ENCODE results near the gene GIPC1.
"Not testable (repeated sequence)": the region's sequence is repeated elsewhere in the genome, so short reads cannot be mapped to it uniquely, and the experiment has no call there.

The GIPC1 gene

GRCh38 chr19:14517840-14518505 is 22.0 kb upstream of the GIPC1 start, which contains the start of gene DNAJB1:
TSS of gene DNAJB1 (minus strand) at chr19:14518397. CDS start at chr19:14518349, 48 bp downstream.
- peak; percentile 86 for DNase-seq (ENCODE audit: low spot score)

- no peak for DNase-seq (ENCODE audit: low spot score)
These were observed 21.5 kb upstream of the GIPC1 start for GRCh38 chr19:14517446-14517839.

GRCh38 chr19:14516746-14517438 is 21.0 kb upstream of the GIPC1 start:
- DNase-seq (ENCODE audit: low spot score): no peak

GRCh38 chr19:14516048-14516534 is 20.2 kb upstream of the GIPC1 start:
- peak; percentile 45 for DNase-seq (ENCODE audit: low spot score)

GRCh38 chr19:14515501-14516047 is 19.6 kb upstream of the GIPC1 start:
- DNase-seq (ENCODE audit: low spot score): no peak

GRCh38 chr19:14514215-14514863 is 18.4 kb upstream of the GIPC1 start:
- no peak for DNase-seq (ENCODE audit: low spot score)

GRCh38 chr19:14512406-14512961 is 16.6 kb upstream of the GIPC1 start:
- no peak for DNase-seq (ENCODE audit: low spot score)

- DNase-seq (ENCODE audit: low spot score): no peak
These were observed 15.3 kb upstream of the GIPC1 start for GRCh38 chr19:14511229-14511593.

- no peak for DNase-seq (ENCODE audit: low spot score)
These were observed 14.6 kb upstream of the GIPC1 start for GRCh38 chr19:14510311-14511228.

GRCh38 chr19:14507704-14508542 is 12.0 kb upstream of the GIPC1 start:
- no peak for DNase-seq (ENCODE audit: low spot score)

- DNase-seq (ENCODE audit: low spot score): peak; percentile 81
These were observed 9.7 kb upstream of the GIPC1 start for GRCh38 chr19:14505488-14506239.

GRCh38 chr19:14504575-14504974 is 8.6 kb upstream of the GIPC1 start:
- DNase-seq (ENCODE audit: low spot score): not testable (repeated sequence)

GRCh38 chr19:14503285-14503684 is 7.4 kb upstream of the GIPC1 start:
- DNase-seq (ENCODE audit: low spot score): no peak

- no peak for DNase-seq (ENCODE audit: low spot score)
These were observed 6.6 kb upstream of the GIPC1 start for GRCh38 chr19:14502334-14503092.

GRCh38 chr19:14497228-14497921 is 1.4 kb upstream of the GIPC1 start:
- no peak for DNase-seq (ENCODE audit: low spot score)

GRCh38 chr19:14496834-14497227 is 904 bp upstream of the GIPC1 start:
- no peak for DNase-seq (ENCODE audit: low spot score)

GRCh38 chr19:14495672-14496028 is 277 bp downstream of the GIPC1 start:
- DNase-seq (ENCODE audit: low spot score): no peak

GRCh38 chr19:14494910-14495671 is 836 bp downstream of the GIPC1 start:
- DNase-seq (ENCODE audit: low spot score): no peak
